Nephron (organoid): Measurements from ENCODE around the gene PHETA1.
A peak's percentile ranks its signal among the peaks of the same experiment; 100 is the strongest.

Experiments
- H3K27ac Mint-ChIP-seq, 3 experiments: 2 replicates each; pipeline ENCODE4 v1.8.0; 2020; ENCODE audit warnings: mixed read lengths in 3 of 3, mild to moderate bottlenecking in 2 of 3, moderate library complexity in 1 of 3
- H3K27me3 Mint-ChIP-seq: 2 replicates; pipeline ENCODE4 v1.8.0; 2021; ENCODE audit warnings: low read depth, mild to moderate bottlenecking, moderate library complexity, mixed read lengths
- H3K36me3 Mint-ChIP-seq: 2 replicates; pipeline ENCODE4 v1.8.0; 2020; ENCODE audit warnings: low read depth, mixed read lengths
- H3K4me1 Mint-ChIP-seq: 2 replicates; pipeline ENCODE4 v1.8.0; 2020; ENCODE audit warnings: mixed read lengths
- H3K4me3 Mint-ChIP-seq, 3 experiments: 2 replicates each; pipeline ENCODE4 v1.8.0; 2020; ENCODE audit warnings: mild to moderate bottlenecking in 3 of 3, mixed read lengths in 3 of 3, moderate library complexity in 2 of 3
- H3K9me3 Mint-ChIP-seq: 2 replicates; pipeline ENCODE4 v1.8.0; 2020; ENCODE audit warnings: mixed read lengths
- CTCF ChIP-seq, 3 experiments: fragments of 200-600 bp; sonication (generic); IDR thresholded peaks; one replicate each; pipeline ENCODE4 v1.5.0; 2021; ENCODE audit warnings: antibody characterized with exemption in 3 of 3; ENCODE audit not compliant: unreplicated experiment in 3 of 3

The PHETA1 gene

GRCh38 chr12:111367661-111368221 is 1.2 kb downstream of the PHETA1 start:
- Mint-ChIP-seq H3K4me1 (peaks cover 11% of the 10 kb centered on the region), H3K36me3 (peaks cover 17% of the 10 kb centered on the region), H3K4me3 (peak overlapping the region; percentile 87 to 89 (median 89)), H3K27ac (peak overlapping the region in 2 of 3 experiments; percentile 57 to 70), H3K27me3 (peaks cover 4% of the 10 kb centered on the region), H3K9me3 (no peaks in the 10 kb centered on the region)
- no peak for TF ChIP-seq CTCF (IDR thresholded peaks at IDR 0.05; ENCODE audit: unreplicated experiment in 3 of 3)

- peaks cover 11% of the 10 kb centered on the region for H3K4me1 Mint-ChIP-seq
- H3K36me3 Mint-ChIP-seq, result peaks cover 17% of the 10 kb centered on the region
- no peak for TF ChIP-seq CTCF (IDR thresholded peaks at IDR 0.05; ENCODE audit: unreplicated experiment in 3 of 3)
- H3K27ac Mint-ChIP-seq, result no peak overlapping the region
- H3K9me3 Mint-ChIP-seq, result no peaks in the 10 kb centered on the region
- H3K4me3 Mint-ChIP-seq, result peak overlapping the region; percentile 30 to 87 (median 46)
- H3K27me3 Mint-ChIP-seq, result peaks cover 4% of the 10 kb centered on the region
Observed at GRCh38 chr12:111366583-111366982, 2.3 kb downstream of the PHETA1 start.

- Mint-ChIP-seq H3K4me1 (peaks cover 13% of the 10 kb centered on the region), H3K9me3 (no peaks in the 10 kb centered on the region), H3K4me3 (peak overlapping the region; percentile 30 to 46 (median 41)), H3K36me3 (peaks cover 17% of the 10 kb centered on the region), H3K27me3 (peaks cover 4% of the 10 kb centered on the region), H3K27ac (no peak overlapping the region)
- no peak for TF ChIP-seq CTCF (IDR thresholded peaks at IDR 0.05; ENCODE audit: unreplicated experiment in 3 of 3)
Observed at GRCh38 chr12:111366075-111366474, 2.8 kb downstream of the PHETA1 start.

- no peaks in the 10 kb centered on the region for H3K27me3 Mint-ChIP-seq
- peaks cover 17% of the 10 kb centered on the region for H3K36me3 Mint-ChIP-seq
- no peak for TF ChIP-seq CTCF (IDR thresholded peaks at IDR 0.05; ENCODE audit: unreplicated experiment in 3 of 3)
- no peaks in the 10 kb centered on the region for H3K9me3 Mint-ChIP-seq
- H3K4me3 Mint-ChIP-seq, result no peak overlapping the region
- H3K4me1 Mint-ChIP-seq, result peaks cover 22% of the 10 kb centered on the region
- H3K27ac Mint-ChIP-seq, result no peak overlapping the region
Observed at GRCh38 chr12:111363578-111363977, 5.3 kb downstream of the PHETA1 start.

GRCh38 chr12:111362687-111363475 is 6.0 kb downstream of the PHETA1 start:
- H3K4me1 Mint-ChIP-seq, result peaks cover 19% of the 10 kb centered on the region
- no peak overlapping the region for H3K4me3 Mint-ChIP-seq
- no peaks in the 10 kb centered on the region for H3K27me3 Mint-ChIP-seq
- no peak overlapping the region for H3K27ac Mint-ChIP-seq
- TF ChIP-seq CTCF (IDR thresholded peaks at IDR 0.05; ENCODE audit: unreplicated experiment in 3 of 3), result no peak
- peaks cover 17% of the 10 kb centered on the region for H3K36me3 Mint-ChIP-seq
- H3K9me3 Mint-ChIP-seq, result no peaks in the 10 kb centered on the region
